Measurements from ENCODE around the gene PLVAP. TPM values are rescaled to one million over a fixed set of nuclear protein-coding genes. Genes with fewer than 3 reads are reported as not detected.

The PLVAP gene
- total and polyA plus RNA-seq, 2 experiments from 2014 or later = not detected

DNA sequence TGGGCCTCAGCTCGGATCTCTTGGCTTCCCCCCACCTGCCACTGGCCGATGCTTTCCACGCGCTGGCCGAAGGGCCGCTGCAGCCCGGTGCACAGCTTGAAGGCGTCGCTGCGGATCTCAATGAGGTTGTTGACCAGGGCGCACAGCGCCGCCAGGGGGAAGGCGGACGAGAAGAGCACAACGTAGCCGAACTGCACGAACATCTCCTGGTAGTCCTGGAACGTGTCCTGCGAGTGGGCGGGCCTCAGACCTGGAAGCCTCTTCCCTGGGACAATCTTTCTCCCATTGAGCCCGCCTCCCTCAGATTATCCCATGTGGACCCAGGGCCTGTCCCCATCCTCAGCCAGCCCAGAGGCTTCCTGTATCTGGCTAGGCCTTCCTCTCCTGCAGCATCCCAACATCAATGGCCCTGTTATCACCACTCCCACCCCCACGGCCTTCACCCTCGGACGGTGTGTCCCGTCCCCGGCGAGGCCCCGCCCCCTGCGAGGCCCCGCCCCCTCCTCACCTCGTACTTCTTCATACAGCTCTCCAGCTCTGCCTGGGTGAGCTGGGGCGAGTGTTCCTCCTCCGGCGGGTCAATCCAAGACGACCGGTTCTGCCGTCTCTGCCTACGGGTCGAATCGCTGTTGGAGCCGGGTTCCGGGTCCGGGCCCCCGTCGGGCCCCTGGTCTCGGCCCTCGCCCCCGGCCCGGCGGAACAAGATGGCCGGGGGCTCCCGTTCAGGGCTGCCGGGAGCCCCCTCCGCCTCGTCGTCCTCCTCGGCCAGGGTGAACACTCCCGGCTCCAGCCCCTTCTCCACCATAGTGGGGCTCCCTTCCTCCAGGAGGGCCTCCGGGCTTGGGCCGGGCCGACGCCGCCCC lies 49.3 kb downstream of the PLVAP start:
- Histone ChIP-seq H2AFZ (peak overlapping the region; percentile 63), H3K79me2 (replicated peaks; ENCODE audit: insufficient read depth) (no peaks in the 10 kb centered on the region), H3F3A (replicated peaks; ENCODE audit: low read depth) (peaks cover 26% of the 10 kb centered on the region), H3K27me3 (ENCODE audit: insufficient read depth) (peaks cover 9% of the 10 kb centered on the region; the same call in 1 of the 2 replicates), H3K4me2 (peak overlapping the region; percentile 93), H3K9me2 (ENCODE audit: insufficient read depth) (no peaks in the 10 kb centered on the region), H3K4me3 (peak overlapping the region; percentile 90), H4K20me1 (replicated peaks; ENCODE audit: insufficient read depth) (no peaks in the 10 kb centered on the region; the same call in 1 of the 2 replicates), H3K36me3 (ENCODE audit: insufficient read depth) (no peaks in the 10 kb centered on the region), H3K4me1 (ENCODE audit: insufficient read depth) (peaks cover 20% of the 10 kb centered on the region), H3K27ac (ENCODE audit: low read depth) (peak overlapping the region; percentile 89)
- peaks cover 22% of the 10 kb centered on the region for H3K4me1 Mint-ChIP-seq
- TF ChIP-seq, protein P1, sequence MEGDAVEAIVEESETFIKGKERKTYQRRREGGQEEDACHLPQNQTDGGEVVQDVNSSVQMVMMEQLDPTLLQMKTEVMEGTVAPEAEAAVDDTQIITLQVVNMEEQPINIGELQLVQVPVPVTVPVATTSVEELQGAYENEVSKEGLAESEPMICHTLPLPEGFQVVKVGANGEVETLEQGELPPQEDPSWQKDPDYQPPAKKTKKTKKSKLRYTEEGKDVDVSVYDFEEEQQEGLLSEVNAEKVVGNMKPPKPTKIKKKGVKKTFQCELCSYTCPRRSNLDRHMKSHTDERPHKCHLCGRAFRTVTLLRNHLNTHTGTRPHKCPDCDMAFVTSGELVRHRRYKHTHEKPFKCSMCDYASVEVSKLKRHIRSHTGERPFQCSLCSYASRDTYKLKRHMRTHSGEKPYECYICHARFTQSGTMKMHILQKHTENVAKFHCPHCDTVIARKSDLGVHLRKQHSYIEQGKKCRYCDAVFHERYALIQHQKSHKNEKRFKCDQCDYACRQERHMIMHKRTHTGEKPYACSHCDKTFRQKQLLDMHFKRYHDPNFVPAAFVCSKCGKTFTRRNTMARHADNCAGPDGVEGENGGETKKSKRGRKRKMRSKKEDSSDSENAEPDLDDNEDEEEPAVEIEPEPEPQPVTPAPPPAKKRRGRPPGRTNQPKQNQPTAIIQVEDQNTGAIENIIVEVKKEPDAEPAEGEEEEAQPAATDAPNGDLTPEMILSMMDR (conservative IDR thresholded peaks at IDR 0.05; ENCODE audit: low read depth in 2 of 2) = peak; percentile 55 to 85
- TF ChIP-seq POLR2AphosphoS5 (IDR thresholded peaks at IDR 0.05; ENCODE audit: low read depth) (peak; percentile 84), ZNF114 (CRISPR knock-in tag; IDR thresholded peaks at IDR 0.05) (no peak), CREB1 (CRISPR knock-in tag; IDR thresholded peaks at IDR 0.05; ENCODE audit: low read depth) (peak; percentile 59; the same call in 1 of the 2 replicates)
- ATAC-seq (peak; percentile 72), DNase-seq (ENCODE audit: low spot score) (peak; percentile 98)
- peak overlapping the region; percentile 96 for H3K27ac Mint-ChIP-seq
- peak overlapping the region; percentile 90 for H3K4me3 Mint-ChIP-seq
- H3K9me3 Mint-ChIP-seq = peaks cover 2% of the 10 kb centered on the region; the same call in 1 of the 3 replicates
- peaks cover 20% of the 10 kb centered on the region for H3K27me3 Mint-ChIP-seq (ENCODE audit: insufficient read depth, low read depth, poor library complexity)
- H3K36me3 Mint-ChIP-seq (ENCODE audit: low read depth) = peaks cover 21% of the 10 kb centered on the region

DNA sequence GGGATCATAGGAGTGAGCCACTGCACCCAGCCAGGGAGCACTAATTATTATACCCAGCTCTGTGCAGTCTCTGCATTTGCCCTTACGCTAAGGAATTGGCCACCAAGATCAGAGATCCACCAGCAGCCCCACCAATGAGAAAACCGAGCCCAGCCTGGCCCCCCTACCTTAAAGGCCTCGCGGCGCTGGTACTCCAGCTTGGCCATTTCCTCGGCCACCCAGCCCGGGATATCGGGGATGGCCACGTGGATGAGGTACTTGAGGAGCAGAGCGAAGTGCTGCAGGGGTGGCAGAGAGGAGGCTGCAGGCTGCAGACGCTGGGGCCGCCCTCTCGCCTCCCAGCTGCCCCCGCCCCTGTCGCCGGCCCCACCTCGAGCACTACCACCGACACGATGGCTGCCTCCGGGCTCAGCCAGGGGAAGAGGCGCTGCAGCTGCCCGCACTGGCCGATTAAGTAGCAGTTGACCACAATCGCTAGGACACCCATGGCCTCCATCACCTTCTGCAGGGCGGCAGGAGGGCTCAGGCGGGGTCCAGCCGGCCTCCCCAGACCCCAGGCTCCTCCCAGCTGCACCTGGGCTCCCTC lies 50.0 kb downstream of the PLVAP start:
- Mint-ChIP-seq H3K4me1 (peaks cover 28% of the 10 kb centered on the region), H3K9me3 (no peaks in the 10 kb centered on the region; the same call in 2 of the 3 replicates), H3K4me3 (peak overlapping the region; percentile 90), H3K27ac (peak overlapping the region; percentile 96), H3K36me3 (ENCODE audit: low read depth) (peaks cover 21% of the 10 kb centered on the region), H3K27me3 (ENCODE audit: insufficient read depth, low read depth, poor library complexity) (peaks cover 18% of the 10 kb centered on the region)
- peaks cover 33% of the 10 kb centered on the region for H3F3A ChIP-seq (replicated peaks; ENCODE audit: low read depth)
- no peaks in the 10 kb centered on the region for H3K36me3 ChIP-seq (ENCODE audit: insufficient read depth)
- TF ChIP-seq, protein P2, sequence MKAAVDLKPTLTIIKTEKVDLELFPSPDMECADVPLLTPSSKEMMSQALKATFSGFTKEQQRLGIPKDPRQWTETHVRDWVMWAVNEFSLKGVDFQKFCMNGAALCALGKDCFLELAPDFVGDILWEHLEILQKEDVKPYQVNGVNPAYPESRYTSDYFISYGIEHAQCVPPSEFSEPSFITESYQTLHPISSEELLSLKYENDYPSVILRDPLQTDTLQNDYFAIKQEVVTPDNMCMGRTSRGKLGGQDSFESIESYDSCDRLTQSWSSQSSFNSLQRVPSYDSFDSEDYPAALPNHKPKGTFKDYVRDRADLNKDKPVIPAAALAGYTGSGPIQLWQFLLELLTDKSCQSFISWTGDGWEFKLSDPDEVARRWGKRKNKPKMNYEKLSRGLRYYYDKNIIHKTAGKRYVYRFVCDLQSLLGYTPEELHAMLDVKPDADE (IDR thresholded peaks at IDR 0.05) = no peak
- ATAC-seq = peak; percentile 2
- no peaks in the 10 kb centered on the region for H3K9me2 ChIP-seq (ENCODE audit: insufficient read depth)
- peak overlapping the region; percentile 93 for H3K4me2 ChIP-seq
- peaks cover 25% of the 10 kb centered on the region for H3K4me1 ChIP-seq (ENCODE audit: insufficient read depth)
- H3K4me3 ChIP-seq = peak overlapping the region; percentile 90
- no peak for DNase-seq (ENCODE audit: low spot score)
- H4K20me1 ChIP-seq (replicated peaks; ENCODE audit: insufficient read depth) = no peaks in the 10 kb centered on the region; the same call in 1 of the 2 replicates
- H3K27ac ChIP-seq (ENCODE audit: low read depth) = peak overlapping the region; percentile 89
- no peaks in the 10 kb centered on the region for H3K79me2 ChIP-seq (replicated peaks; ENCODE audit: insufficient read depth)
- H2AFZ ChIP-seq = no peak overlapping the region
- H3K27me3 ChIP-seq (ENCODE audit: insufficient read depth) = peaks cover 9% of the 10 kb centered on the region; the same call in 1 of the 2 replicates
